ENCODE results near the gene LYL1. TPM values are rescaled to one million over a fixed set of nuclear protein-coding genes. Genes with fewer than 3 reads are reported as not detected.

The LYL1 gene
- total and polyA plus RNA-seq, 2 of the 13 experiments (the other 11 are each of a cell fraction or from before 2014, with no cell fraction given), result 0.75 to 0.92 TPM

- TF ChIP-seq GRHL1 (CRISPR knock-in tag; conservative IDR thresholded peaks at IDR 0.05) (no peak), HNF1A (IDR thresholded peaks at IDR 0.05; ENCODE audit: low read depth) (peak; percentile 53), HNF1A (CRISPR knock-in tag; IDR thresholded peaks at IDR 0.05; ENCODE audit: borderline replicate concordance) (peak; percentile 80; the same call in 1 of the 2 replicates), ZSCAN20 (CRISPR knock-in tag; IDR thresholded peaks at IDR 0.05; ENCODE audit: borderline replicate concordance) (no peak), ZNF431 (CRISPR knock-in tag; IDR thresholded peaks at IDR 0.05; ENCODE audit: borderline replicate concordance, low read depth) (peak; percentile 64; the same call in 1 of the 2 replicates), ZNF788 (CRISPR knock-in tag; IDR thresholded peaks at IDR 0.05; ENCODE audit: borderline replicate concordance) (peak; percentile 67; the same call in 1 of the 2 replicates), SP140L (CRISPR knock-in tag; IDR thresholded peaks at IDR 0.05; ENCODE audit: borderline replicate concordance) (0 out of 2 replicates have a peak, but pooled peaks have one; percentile 22), ZNF432 (CRISPR knock-in tag; IDR thresholded peaks at IDR 0.05; ENCODE audit: borderline replicate concordance) (no peak), DR1 (CRISPR knock-in tag; IDR thresholded peaks at IDR 0.05) (peak; percentile 72; the same call in 1 of the 2 replicates), ZNF629 (CRISPR knock-in tag; conservative IDR thresholded peaks at IDR 0.05) (no peak), SP1 (IDR thresholded peaks at IDR 0.05) (no peak), SP1 (CRISPR knock-in tag; IDR thresholded peaks at IDR 0.05) (0 out of 2 replicates have a peak, but pooled peaks have one; percentile 30), ZNF451 (CRISPR knock-in tag; IDR thresholded peaks at IDR 0.05) (peak; percentile 68; the same call in 1 of the 2 replicates), NR0B2 (CRISPR knock-in tag; IDR thresholded peaks at IDR 0.05) (peak; percentile 59; the same call in 1 of the 2 replicates), ZIK1 (CRISPR knock-in tag; IDR thresholded peaks at IDR 0.05; ENCODE audit: borderline replicate concordance, low read depth) (0 out of 2 replicates have a peak, but pooled peaks have one; percentile 67), ZFX (CRISPR knock-in tag; IDR thresholded peaks at IDR 0.05; ENCODE audit: low read depth) (peak; percentile 84), SYNCRIP (IDR thresholded peaks at IDR 0.05; ENCODE audit: insufficient read depth, low read depth, low read length) (no peak), ZNF773 (CRISPR knock-in tag; IDR thresholded peaks at IDR 0.05; ENCODE audit: borderline replicate concordance) (no peak), CBX2 (IDR thresholded peaks at IDR 0.05; ENCODE audit: low read depth, low read length) (no peak), CBX2 (CRISPR knock-in tag; IDR thresholded peaks at IDR 0.05; ENCODE audit: low read depth) (no peak), ZNF678 (CRISPR knock-in tag; IDR thresholded peaks at IDR 0.05) (no peak), CREBL2 (CRISPR knock-in tag; IDR thresholded peaks at IDR 0.05; ENCODE audit: borderline replicate concordance) (no peak), ZNF260 (CRISPR knock-in tag; IDR thresholded peaks at IDR 0.05; ENCODE audit: borderline replicate concordance, low read depth) (no peak)
Observed at GRCh38 chr19:13053761-13054625, 48.7 kb downstream of the LYL1 start (continued).
